Choroid plexus epithelial cell (primary cell): ENCODE measurements around the gene CSAG1.
"Not testable (repeated sequence)": the region's sequence is repeated elsewhere in the genome, so short reads cannot be mapped to it uniquely, and the experiment has no call there.

ENCODE experiments used
- DNase-seq: peaks from one replicate; pipeline ENCODE4 v3.0.0-alpha.2; 2010; ENCODE audit warnings: low read depth
- H3K4me3 ChIP-seq: 2 replicates; pipeline ENCODE4 v1.5.1; 2011; ENCODE audit warnings: low read depth, mild to moderate bottlenecking, control low read depth, low read length, moderate library complexity
- CTCF ChIP-seq: conservative IDR thresholded peaks from 2 replicates; pipeline ENCODE4 v1.5.1; 2011; ENCODE audit warnings: low read depth, mild to moderate bottlenecking, control low read depth, inconsistent platforms, low read length, moderate library complexity

Gene CSAG1

GRCh38 chrX:152733261-152733975 is at the start of gene CSAG1, which contains the start of gene MAGEA12:
Gene CSAG1, minus strand, starts transcription at chrX:152733721. Its CDS starts 1,261 bp downstream, at chrX:152732460.
Gene MAGEA12, plus strand, starts transcription at chrX:152733757. Its CDS starts 2,405 bp downstream, at chrX:152736162.
- TF ChIP-seq CTCF: no peak
- no peak within 1 kb of the TSS for H3K4me3 ChIP-seq
- DNase-seq: no peak

GRCh38 chrX:152769549-152770289 is 36.2 kb upstream of the CSAG1 start, which contains the start of gene MAGEA6:
Gene MAGEA6, minus strand, starts transcription at chrX:152769689. Its CDS starts 2,039 bp downstream, at chrX:152767650.
- H3K4me3 ChIP-seq, DNase-seq: not testable (repeated sequence)

GRCh38 chrX:152766562-152766961 is 33.0 kb upstream of the CSAG1 start:
- not testable (repeated sequence) for DNase-seq, H3K4me3 ChIP-seq

GRCh38 chrX:152761582-152761981 is 28.1 kb upstream of the CSAG1 start:
- not testable (repeated sequence) for DNase-seq, H3K4me3 ChIP-seq

GRCh38 chrX:152759544-152759943 is 26.0 kb upstream of the CSAG1 start:
- DNase-seq, H3K4me3 ChIP-seq: not testable (repeated sequence)

- not testable (repeated sequence) for H3K4me3 ChIP-seq, DNase-seq
These were observed 25.4 kb upstream of the CSAG1 start, which contains the start of gene CSAG3 for GRCh38 chrX:152758918-152759317. Gene CSAG3, plus strand, starts transcription at chrX:152759218.

- H3K4me3 ChIP-seq, DNase-seq: not testable (repeated sequence)
These were observed 21.4 kb upstream of the CSAG1 start for GRCh38 chrX:152754871-152755270.

- DNase-seq, H3K4me3 ChIP-seq: not testable (repeated sequence)
These were observed 20.4 kb upstream of the CSAG1 start, which contains the start of gene MAGEA2 for GRCh38 chrX:152753686-152754650. Gene MAGEA2, minus strand, starts transcription at chrX:152753842. Its CDS starts 2,479 bp downstream, at chrX:152751363.

- no peak for DNase-seq
- H3K4me3 ChIP-seq: no peak overlapping the region
- no peak for TF ChIP-seq CTCF
These were observed 5.0 kb upstream of the CSAG1 start for GRCh38 chrX:152738560-152738959.

GRCh38 chrX:152736528-152736927 is 3.0 kb upstream of the CSAG1 start:
- H3K4me3 ChIP-seq, DNase-seq: not testable (repeated sequence)
